Stimulated activated CD4-positive, alpha-beta T cell treated with anti-CD3 and anti-CD28 coated beads, TNF-alpha, amount 100 ng/mL, for 48 hours (primary cell): ENCODE measurements around the gene C17orf113.
A peak's percentile ranks its signal among the peaks of the same experiment; 100 is the strongest.

Experiments
- DNase-seq, 3 donors: peaks; one replicate each; pipeline ENCODE4 v3.0.0-alpha.2; 2020; ENCODE audit warnings: low read depth in 3 of 3

The C17orf113 gene

GRCh38 chr17:42050393-42051012 is at the start of gene C17orf113:
C17orf113 (minus strand) TSS chr17:42050601; CDS start chr17:42043376, 7,225 bp downstream.
- peak in 1 of 3 donors; percentile 27 for DNase-seq

GRCh38 chr17:42098730-42099399 is 48.5 kb upstream of the C17orf113 start:
- no peak for DNase-seq

DNA sequence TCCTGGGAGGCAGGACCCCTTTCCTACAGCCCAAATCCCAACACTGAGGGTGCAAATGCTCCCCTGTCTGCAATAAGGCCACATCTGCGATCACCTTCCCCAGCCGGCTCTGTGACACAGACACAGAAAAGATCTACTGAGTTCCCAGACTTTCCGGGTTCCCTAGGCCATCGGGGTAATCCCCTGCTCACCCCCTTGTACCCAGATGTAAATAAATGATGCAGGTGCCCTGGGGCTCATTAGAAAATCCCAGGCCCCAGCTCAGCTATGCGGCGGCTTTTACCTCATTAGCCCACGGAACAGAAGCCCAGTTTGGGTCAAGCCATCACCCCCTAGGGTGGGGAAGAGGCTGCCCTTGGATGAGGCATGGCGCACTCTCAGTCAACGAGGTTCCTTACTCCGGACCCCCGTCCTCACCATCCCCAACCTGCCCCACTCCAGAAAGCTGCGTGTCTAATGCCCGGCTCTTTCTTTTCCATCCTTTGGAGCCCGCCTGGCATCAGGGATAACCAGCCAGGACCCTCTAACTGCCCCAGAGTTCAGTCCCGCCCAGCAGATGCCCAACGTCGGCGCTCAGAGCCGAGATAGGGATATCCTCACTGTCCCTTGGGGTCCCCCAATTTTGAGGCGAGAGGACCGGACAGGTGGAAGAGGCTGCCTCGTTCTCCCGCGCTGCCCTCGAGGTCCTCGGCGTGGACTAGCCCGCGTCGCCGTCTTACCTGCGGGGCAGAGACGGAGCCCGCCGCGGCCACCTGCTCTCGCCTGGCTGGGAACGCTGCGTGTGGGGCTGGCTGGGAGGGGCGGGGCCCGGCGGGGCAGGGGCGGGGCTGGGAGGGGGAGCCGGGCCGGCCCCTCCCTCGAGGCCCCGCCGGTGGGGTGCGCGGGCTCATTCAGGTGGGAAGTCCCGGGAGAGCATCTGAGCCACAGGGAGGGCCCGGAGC is 47.6 kb upstream of the C17orf113 start, which contains the start of gene ZNF385C:
Gene ZNF385C, minus strand, starts transcription at position 783 of the 941 bp plus-strand sequence. CDS start 35,417 bp downstream, outside the sequence.
- peak in 1 of 3 donors; percentile 45 for DNase-seq

DNA sequence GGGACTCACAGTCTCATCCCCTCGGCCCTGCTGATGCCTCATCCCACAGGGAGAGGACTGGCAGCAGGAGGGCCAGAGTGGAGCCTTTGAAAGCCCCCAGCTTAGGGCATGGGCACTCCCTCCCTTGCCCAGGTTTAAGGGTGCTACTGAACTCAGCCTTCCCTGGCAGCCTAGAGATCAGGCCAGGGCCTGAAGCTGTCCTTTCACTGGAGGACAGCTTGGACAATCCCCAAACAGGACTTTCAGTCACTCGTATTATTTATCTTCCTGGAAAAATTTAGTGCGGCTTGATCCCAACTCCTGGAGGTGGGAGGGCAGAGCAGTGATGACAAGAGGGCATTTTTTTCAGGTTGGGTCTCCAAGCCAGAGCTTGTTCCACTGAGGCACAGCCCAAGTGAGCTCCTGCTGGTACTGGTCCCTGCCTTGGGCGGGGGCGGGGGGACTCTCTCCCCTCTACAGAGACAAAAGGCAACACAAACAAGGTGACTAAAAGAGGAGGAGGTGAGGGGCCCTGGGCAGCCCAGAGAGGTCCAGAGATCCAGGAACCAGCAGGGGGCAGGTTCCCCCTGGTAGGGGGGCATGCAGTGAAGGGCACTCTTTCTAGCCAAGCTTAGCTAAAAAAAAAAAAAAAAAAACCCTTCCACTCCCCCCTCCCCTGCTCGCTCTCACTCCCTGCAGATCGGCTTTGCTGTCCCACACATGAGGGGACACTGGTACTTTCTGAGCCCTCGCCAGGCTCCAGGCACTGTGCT is 46.1 kb upstream of the C17orf113 start:
- no peak for DNase-seq

GRCh38 chr17:42094375-42095069 is 44.1 kb upstream of the C17orf113 start:
- no peak for DNase-seq

- no peak for DNase-seq
Measured at GRCh38 chr17:42092939-42093338, 42.5 kb upstream of the C17orf113 start.

GRCh38 chr17:42090964-42091790 is 40.8 kb upstream of the C17orf113 start:
- no peak for DNase-seq

DNA sequence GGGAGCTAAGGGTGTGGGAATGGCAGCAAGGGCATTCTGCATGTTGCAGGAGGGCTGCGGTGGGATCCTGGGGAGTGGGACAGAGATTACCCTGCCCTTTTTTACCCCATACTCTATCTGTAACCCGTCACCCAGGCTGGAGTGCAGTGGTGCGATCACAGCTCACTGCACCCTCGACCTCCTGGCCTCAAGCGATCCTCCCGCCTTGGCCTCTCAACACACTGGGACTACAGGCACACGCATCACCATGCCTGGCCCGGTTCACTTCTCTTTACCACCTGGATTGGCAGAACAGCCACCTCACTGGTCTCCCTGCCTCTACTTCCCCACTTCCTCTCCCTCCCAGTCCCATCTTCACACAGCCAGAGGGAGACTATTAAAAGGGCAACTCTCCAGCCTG is 38.3 kb upstream of the C17orf113 start:
- no peak for DNase-seq

GRCh38 chr17:42087736-42088705 is 37.6 kb upstream of the C17orf113 start:
- no peak for DNase-seq

DNA sequence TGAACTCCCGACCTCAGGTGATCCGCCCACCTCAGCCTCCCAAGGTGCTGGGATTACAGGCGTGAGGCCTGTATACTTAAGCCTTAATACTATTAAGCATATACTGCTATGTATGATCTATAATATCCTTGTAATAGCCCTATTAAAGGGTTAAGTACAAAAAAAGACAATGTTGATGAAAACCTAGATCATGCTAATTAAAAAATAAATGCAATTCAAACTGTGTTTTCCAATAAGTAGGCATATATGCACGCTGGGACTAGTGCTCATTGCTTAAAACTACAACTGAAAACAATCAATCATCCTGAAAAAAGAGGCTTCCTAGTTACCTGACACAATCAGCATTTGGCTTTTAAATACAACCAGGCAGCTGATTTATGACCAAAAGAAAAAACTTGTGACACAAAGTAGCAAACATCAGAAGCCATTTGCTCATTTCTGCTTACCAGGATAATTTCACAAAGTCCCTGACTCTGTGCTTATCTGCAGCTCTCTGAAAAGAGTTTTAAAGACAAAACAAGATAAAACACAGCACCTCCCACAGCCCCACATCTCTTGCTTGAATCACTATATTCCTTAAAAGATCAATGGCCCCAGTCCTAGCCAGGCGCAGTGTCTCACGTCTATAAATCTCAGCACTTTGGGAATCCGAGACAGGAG is 36.8 kb upstream of the C17orf113 start:
- DNase-seq = no peak

DNA sequence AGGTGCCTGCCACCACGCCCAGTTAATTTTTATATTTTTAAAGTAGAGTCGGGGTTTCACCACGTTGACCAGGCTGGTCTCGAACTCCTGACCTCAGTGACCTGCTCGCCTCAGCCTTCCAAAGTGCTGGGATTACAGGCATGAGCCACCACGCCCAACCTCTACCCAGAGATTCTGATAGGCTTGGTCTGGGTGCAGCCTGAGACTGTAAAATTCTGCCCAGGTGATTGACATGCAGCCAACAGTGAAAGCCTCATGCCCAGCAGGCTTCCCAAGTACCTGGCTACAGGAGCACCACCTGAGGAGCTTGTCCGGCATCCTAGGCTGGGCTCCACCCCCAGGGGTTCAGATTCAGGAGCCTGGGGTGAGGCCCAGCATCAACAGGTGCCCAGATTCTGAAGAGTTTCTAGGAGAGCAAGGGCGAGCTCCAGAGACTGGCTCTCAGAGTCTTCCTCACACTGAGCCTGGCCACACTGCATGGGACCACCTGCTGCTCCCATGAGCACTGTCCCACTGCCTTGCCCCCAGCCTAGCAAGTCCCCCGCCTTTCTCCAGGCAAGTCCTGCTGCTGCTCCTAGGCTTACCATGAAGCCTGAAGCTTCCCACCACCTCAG is 31.2 kb upstream of the C17orf113 start:
- no peak for DNase-seq

DNA sequence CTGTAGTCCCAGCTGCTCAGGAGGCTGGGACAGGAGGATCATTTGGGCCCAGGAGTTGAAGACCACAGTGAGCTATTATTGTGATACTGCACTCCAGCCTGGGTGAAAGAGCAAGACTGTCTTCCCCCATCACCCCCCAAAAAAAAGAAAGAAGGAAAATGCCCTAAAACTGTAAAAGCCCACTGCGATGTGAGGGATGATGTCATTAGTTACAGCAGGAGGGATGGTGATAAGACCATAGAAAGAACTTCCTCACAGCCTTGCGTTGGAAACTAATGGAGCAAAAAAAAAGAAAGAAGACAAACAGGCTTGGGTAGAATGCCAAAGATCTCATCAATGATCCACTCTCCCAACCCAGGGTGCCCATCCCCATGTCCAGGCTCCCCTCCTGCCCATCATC is 29.1 kb upstream of the C17orf113 start:
- DNase-seq = no peak

DNA sequence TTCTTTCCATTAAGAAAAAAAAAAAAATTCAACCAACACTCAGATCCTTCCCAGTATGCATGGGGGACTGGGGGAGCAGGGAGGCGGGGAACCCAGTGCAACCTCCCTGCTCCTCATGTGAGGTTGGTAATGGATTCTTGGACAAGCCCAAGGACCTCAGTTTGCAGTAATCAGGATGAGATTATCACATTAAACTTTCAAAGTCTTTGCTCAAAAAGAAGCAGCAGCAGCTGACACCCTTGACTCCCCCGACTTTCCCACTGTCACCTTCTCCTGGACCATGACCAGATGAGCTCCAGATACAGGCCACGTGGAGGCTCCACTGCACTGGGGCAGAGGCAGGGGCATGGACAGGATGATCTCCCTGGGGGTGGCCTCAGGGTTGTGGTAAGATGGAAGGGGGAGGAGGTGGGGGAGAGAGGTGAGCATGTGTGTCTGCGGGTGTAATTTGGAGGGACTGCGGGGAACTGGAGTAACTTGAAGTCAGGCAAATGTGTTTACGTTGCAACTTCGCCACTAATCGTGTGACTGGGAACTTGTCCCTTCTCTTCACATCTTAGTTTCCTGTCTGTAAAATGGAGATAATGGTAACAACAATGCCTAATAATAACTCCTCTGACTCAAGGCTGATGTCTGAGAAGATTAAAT is 28.1 kb upstream of the C17orf113 start:
- no peak for DNase-seq

DNA sequence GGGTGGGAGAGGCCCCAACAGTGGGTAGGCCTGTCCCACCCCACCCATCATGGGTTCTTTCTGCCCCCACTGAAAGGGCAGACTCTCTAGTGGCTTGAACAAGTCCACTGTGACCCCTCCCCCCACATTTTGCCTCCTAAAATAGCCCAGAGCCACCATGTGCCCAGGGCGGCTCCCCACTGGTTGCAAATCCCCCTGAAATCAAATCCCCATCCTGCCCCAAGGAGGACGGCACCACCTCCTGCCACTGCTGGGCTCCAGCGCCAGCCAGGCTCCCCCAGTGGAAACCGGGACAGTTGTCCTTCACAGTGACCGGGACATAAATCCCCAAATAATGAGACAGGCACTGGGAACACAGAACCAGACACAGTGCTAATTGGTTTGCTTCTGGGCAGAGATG is 27.4 kb upstream of the C17orf113 start:
- DNase-seq = no peak

DNA sequence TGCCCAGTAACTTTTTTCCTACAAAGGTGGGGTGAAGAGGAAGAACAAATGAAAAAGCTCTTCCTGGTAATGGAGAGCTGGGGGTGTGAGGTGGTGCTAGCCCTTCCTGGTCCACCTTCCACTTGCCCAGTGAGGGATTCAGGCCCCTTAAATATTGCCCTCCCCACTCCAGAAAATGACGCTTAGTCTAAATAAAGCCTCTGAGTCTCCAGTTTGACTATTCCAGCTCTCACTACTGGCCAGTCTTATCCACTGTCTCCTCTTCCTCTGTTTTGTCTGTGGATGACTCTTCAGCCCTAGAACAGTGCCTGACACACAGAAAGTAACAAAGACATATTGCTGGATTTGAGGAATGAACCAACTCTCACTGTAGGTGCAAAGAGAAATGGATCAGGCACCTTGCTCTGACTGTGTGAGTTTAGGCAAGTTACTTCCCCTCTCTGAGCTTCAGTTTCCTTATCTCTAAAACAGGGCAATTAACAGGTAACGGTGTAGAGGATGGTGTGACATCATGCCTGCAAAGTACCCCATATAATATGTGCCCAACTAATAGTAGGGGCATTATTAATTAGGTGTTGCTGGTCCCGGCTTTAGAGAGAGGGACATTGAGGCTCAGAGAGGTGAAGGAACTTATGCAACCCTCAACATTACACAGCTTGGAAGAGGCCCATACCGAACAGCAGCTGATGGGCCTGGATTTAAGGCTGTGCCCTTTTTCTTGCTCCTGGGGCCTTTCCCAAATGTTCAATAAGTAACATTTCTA is 26.6 kb upstream of the C17orf113 start:
- no peak for DNase-seq

DNA sequence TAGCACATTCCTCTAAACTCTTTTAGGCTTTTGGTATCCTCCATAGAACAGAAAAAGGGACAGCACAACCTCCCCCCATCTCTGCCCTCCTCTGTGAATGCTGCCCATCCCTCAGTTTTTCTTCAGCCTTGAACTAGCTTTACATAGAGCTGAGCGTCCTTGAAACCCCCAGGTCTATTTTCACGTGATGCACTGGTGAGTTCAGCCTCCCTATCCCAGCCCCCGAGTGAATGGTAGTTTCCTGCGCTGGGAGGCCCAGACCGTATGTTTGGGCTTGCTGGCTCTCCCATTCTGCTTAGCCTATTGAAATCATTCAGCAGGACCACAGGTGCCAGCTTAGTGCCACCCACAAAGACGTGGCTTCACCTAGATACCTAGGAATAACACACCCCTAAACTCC is 25.4 kb upstream of the C17orf113 start:
- DNase-seq = no peak
